ENCODE data around the gene ZNF662. TPM values are rescaled to one million over a fixed set of nuclear protein-coding genes. Genes with fewer than 3 reads are reported as not detected.

Gene ZNF662
- 1.2 and 1.7 TPM in 2 replicates for total RNA-seq

DNA sequence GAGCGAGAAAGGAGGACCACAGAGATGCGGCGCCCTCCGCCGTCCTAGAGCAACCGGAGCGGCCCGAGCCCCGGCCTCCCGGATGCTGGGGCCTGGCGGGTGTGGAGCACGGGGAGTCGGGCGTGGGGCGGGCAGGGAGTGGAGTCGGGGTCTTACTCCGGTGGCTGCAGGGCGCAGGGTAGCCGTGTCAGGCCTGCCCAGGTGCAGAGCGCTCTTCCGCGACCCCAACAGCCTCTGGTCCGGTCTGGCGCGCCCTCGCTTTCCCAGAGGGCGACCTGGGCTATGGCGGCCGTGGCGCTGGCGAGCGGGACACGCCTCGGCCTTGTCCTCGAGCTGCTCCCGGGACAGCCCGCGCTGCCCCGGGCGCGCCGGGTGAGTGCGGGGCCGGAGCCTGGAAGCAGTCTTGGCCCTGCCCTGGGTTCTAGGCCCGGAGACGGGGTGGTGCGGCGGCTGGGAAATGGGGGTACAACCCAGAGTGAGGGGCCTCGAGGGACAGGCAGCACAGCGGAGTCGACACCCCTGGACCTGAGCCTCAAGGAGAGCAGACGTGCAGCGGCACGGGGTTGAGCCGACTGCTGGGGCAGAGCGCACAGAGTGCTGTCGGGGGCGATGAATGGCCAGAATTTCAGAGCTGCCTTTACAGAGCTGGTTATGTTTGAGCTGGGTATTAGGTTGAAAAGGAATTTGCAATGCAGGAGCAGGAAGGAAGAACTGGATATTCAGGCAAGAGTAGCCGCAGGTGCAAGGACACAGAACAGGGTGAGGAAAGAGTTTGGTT is at the start of gene ZNF662:
TSS of gene ZNF662 (plus strand) at position 73 of the 778 bp plus-strand sequence. CDS start 1,973 bp downstream, outside the sequence.

DNA sequence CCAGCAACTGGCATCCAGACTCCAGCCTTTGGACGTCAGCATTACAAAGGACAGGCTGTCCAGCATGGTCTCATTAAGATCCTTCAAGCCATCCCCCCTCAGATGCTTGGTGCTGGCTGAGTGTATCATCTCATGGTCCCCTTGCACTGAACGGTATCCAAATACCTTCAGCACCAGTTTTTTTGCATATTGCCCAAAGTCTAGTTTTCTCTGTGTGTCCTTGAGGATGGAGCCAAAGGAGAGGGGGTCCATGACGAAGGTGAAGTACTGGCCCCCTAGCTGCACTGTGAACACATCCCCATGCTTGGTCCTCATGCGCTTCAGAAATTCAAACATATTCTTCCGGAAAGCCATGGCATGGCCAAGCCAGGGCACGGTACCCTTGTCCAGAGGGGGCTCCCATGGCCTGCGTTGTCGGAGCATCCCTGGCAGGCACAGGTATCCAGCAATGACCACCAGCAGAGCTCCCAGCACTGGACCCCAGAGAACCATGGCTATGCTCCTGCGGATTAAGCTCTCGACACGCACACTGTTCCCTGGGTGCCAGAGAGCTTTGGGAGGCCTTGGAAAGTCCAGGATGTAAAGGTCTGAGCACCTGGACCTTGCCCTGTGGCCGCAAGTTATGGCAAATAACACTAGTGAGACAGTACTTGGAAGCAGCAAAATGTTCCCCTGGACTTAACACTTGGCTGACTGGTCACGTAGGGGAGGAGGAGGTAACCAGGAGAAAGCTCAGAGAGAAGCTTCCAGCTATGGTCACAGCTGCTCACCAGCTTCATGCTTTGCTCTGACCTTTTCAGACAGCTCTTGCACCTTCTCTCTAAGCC is 30.4 kb upstream of the ZNF662 start, which contains the start of gene CYP8B1:
TSS of gene CYP8B1 (minus strand) at position 555 of the 827 bp plus-strand sequence. CDS start at position 492, 63 bp downstream.

Other genes with a start within 250 kb of the ZNF662 start
- gene KLHL40, start 220.6 kb upstream of the ZNF662 start, total RNA-seq = not detected in 2 replicates
- not detected in 2 replicates for gene HHATL, start 203.3 kb upstream of the ZNF662 start, total RNA-seq
- 0.68 and 0.71 TPM in 2 replicates for gene CCDC13, start 132.9 kb upstream of the ZNF662 start, total RNA-seq
- 180 and 234 TPM in 2 replicates for gene HIGD1A, start 101.7 kb upstream of the ZNF662 start, total RNA-seq
- 0.68 and 1.6 TPM in 2 replicates for gene ACKR2, start 96.7 kb upstream of the ZNF662 start, total RNA-seq
- gene CYP8B1, start 30.3 kb upstream of the ZNF662 start, total RNA-seq = not detected in 2 replicates
- 0.50 and 1.4 TPM in 2 replicates for gene GASK1A, start 73.2 kb downstream of the ZNF662 start, total RNA-seq
- gene POMGNT2, start 199.9 kb downstream of the ZNF662 start, total RNA-seq = 10.9 and 13.2 TPM in 2 replicates

All from nasal cavity respiratory epithelium epithelial cell of viscerocranial mucosa (primary cell).